GM12865 (cell line): Measurements from ENCODE around the gene CMAS.
"Not testable (repeated sequence)": the region's sequence is repeated elsewhere in the genome, so short reads cannot be mapped to it uniquely, and the experiment has no call there.

Source experiments
- DNase-seq: peaks from one replicate; pipeline ENCODE4 v3.0.0; 2010; ENCODE audit warnings: low read depth
- H3K4me3 ChIP-seq: 2 replicates; pipeline ENCODE4 v1.5.1; 2011; ENCODE audit warnings: mild to moderate bottlenecking, low read depth, low read length, control low read depth
- TF ChIP-seq, protein P1 (sequence below): IDR thresholded peaks from 2 replicates; pipeline ENCODE4 v1.5.1; 2011; ENCODE audit warnings: low read length, control low read depth, low read depth, inconsistent platforms; ENCODE audit not compliant: insufficient read depth; ENCODE audit errors: missing control alignments

CMAS gene

DNA sequence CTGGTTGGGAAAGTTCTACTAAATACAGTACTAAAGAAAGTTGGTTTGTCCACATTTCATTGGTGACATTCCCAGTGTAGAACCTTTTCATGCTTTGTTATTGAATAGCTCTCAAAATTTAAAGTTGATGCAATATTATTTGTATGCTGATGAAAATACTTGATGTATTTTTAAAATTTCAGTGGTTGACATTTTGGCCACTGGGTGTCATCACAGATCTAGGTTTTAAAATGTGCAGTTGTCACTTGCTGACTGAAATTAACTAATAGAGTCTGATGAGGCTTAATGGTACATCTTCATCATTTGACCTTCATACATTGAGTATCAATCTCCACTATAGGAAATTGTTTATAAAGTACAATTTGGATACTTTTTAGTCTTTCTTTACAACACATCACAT lies 37.1 kb downstream of the CMAS start:
- no peak overlapping the region for H3K4me3 ChIP-seq
- TF ChIP-seq, protein P1, sequence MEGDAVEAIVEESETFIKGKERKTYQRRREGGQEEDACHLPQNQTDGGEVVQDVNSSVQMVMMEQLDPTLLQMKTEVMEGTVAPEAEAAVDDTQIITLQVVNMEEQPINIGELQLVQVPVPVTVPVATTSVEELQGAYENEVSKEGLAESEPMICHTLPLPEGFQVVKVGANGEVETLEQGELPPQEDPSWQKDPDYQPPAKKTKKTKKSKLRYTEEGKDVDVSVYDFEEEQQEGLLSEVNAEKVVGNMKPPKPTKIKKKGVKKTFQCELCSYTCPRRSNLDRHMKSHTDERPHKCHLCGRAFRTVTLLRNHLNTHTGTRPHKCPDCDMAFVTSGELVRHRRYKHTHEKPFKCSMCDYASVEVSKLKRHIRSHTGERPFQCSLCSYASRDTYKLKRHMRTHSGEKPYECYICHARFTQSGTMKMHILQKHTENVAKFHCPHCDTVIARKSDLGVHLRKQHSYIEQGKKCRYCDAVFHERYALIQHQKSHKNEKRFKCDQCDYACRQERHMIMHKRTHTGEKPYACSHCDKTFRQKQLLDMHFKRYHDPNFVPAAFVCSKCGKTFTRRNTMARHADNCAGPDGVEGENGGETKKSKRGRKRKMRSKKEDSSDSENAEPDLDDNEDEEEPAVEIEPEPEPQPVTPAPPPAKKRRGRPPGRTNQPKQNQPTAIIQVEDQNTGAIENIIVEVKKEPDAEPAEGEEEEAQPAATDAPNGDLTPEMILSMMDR, result no peak
- DNase-seq, result peak; percentile 34

DNA sequence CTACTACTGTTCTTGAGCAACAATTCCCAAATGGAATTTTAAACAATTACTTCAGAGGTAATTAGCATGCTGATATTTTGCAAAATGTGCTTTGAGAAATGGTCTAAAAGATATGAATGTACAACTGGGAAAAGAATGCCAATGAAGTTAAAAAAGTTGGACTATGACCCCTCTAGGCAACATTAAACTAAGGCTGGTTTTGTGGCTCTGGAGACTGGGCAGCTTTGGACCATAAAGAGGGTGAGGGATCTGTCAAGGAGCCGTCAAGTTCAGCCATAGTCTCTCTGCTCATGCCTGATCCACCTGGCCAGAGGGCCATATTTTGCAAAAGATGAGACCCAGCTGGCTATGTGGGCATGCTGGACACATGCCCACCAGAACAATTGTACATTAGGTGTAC lies 38.8 kb downstream of the CMAS start:
- TF ChIP-seq, protein P1, result no peak
- no peak for DNase-seq
- H3K4me3 ChIP-seq, result no peak overlapping the region

DNA sequence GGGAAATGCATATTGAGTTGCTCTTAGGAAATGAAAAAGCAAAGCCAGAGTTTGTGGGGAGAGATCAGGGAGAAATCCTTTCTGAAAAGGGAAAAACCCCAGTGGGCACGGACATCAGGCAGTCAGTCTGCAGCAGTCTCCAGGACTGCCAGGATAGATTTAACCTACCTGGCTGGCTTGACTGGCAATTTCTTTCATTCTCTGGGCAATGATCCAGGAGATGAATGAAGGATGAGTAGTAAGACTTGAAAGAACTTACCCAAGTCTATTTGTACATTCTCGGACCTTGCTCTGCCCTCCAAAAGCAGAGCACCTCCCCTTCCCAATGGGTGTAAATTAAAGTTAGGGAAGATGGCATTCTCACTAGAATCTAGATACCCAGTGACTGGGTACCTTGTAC lies 42.9 kb downstream of the CMAS start:
- TF ChIP-seq, protein P1, result no peak
- no peak overlapping the region for H3K4me3 ChIP-seq
- DNase-seq, result no peak

DNA sequence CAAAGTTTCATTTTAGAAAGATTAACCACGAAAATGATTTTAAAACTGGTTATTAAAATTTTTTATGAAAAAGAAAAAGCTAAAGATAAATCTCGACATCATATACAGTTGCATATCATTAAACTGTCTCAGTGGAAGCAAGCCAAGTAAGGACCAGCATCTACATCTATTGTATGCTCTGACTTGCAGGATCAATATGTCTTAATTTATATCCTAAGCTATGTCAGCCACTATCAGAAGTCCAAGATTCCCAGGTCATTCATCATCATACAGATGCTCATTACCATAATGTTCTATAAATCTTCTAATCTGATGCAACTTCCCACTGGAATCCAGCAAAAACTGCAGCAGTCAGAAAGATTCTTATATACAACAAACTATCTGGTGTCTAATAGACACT lies 43.5 kb downstream of the CMAS start:
- H3K4me3 ChIP-seq, result no peak overlapping the region
- DNase-seq, result no peak
- TF ChIP-seq, protein P1, result no peak

DNA sequence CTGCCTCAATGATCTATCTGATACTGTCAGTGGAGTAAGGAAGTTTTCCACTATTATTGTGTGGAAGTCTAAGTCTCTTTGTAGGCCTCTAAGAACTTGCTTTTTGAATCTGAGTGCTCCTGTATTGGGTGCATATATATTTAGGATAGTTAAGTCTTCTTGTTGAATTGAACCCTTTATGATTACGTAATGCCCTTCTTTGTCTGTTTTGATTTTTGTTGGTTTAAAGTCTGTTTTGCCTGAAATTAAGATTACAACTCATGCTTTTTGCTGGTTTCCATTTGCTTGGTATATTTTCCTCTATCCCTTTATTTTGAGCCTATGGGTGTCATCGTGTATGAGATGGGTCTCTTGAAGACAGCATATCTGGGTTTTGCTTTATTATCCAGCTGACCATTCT lies 53.0 kb downstream of the CMAS start:
- DNase-seq, result not testable (repeated sequence)

DNA sequence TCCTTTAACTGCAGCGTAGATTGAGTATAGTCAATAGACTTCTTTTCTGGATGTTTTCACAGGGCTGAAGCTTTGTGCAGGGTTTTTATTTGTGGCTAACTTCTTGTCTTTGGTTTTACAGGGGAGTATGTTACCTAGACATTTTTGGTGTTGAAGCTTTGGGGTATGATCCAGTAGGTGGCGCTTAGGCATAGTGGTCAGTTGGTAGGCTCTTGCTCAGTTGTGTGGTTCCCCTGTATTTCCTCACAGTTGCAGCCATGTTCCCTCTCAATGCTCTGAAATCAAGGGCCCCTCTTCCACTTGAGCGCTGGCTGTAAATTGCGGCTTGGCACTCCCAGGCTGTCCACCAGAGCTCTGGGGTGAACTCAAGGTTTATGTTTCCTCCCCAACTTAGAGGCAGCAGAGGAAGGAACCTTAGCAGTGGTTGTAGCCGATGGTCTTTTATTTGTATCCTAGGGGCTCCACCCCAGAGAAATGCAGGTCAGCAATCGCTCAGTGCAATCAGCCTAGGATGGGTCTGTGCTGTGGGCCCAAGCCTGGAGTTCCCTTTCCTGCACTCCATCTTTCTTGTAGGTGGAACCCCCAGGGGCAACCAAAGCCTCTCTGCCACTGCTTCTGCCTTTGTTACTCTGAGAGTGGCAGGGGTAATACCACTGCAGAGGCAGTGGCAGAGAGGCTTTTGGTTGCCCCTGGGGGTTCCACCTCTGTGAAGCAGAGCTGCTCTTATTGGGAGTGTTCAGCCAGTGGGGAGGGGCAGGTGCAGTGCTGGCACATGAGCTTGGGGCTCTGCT lies 55.1 kb downstream of the CMAS start:
- TF ChIP-seq, protein P1, result peak; percentile 58
- DNase-seq, result peak; percentile 74
- no peak overlapping the region for H3K4me3 ChIP-seq

More for the DNA sequence above, 53.0 kb downstream of the CMAS start:
- H3K4me3 ChIP-seq, result not testable (repeated sequence)

DNA sequence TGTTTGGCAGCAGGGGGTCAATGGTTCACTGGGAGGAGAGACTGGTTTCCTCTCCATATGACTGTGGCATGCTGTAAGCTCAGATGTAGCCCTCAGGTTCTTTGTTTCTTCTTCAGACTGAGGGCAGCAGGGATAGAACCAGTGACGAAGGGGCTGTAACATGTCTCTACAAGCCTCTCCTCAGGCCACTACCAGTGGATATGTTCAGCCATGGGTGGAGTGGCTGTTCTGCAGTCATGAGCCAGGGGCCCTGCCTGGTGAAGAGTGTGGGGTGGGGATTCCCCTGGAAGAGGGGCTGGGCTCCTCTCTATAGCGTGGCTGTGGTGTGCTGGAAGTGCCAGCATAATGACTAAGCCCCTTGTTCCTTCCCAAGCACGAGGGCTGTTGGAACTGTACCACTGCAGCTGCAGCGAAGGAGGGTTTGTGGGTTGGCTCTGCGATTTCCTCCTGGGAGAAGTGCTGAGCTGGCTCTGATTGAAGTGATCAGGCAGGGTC lies 55.8 kb downstream of the CMAS start:
- TF ChIP-seq, protein P1, result no peak
- no peak overlapping the region for H3K4me3 ChIP-seq
- peak; percentile 32 for DNase-seq
